Breast epithelium (tissue), 4 donors: ENCODE results near the gene LRRC38. TPM values are rescaled to one million over a fixed set of nuclear protein-coding genes. Genes with fewer than 3 reads are reported as not detected.
A peak's percentile ranks its signal among the peaks of the same experiment; 100 is the strongest.
"Not testable (repeated sequence)": the region's sequence is repeated elsewhere in the genome, so short reads cannot be mapped to it uniquely, and the experiment has no call there.

Source experiments
- DNase-seq, 2 donors: peaks; one replicate each; pipeline ENCODE4 v3.0.0-alpha.2; 2019; ENCODE audit warnings: low spot score in 2 of 2
- H3K27ac ChIP-seq, 2 donors: fragments of 200-600 bp; sonication (generic) in 1 of 2; one replicate each; pipeline ENCODE4 v1.5.1; 2016 to 2019; ENCODE audit warnings: mild to moderate bottlenecking in 1 of 2
- H3K27me3 ChIP-seq, 2 donors: fragments of 200-600 bp; sonication (generic) in 1 of 2; one replicate each; pipeline versions ENCODE4 v1.5.1 to v1.6.0; 2017 to 2019; ENCODE audit warnings: control low read depth in 1 of 2, mild to moderate bottlenecking in 1 of 2
- H3K36me3 ChIP-seq: fragments of 200-600 bp; one replicate; pipeline ENCODE4 v1.5.1; 2019
- H3K4me1 ChIP-seq, 2 donors: fragments of 200-600 bp; sonication (generic); one replicate each; pipeline ENCODE4 v1.5.1; 2016 to 2019; ENCODE audit warnings: control low read depth in 1 of 2
- H3K4me3 ChIP-seq, 3 donors: fragments of 200-600 bp; sonication (generic); 1 replicate in 2 of 3; 2 replicates in 1 of 3; pipeline ENCODE4 v1.5.1; 2016 to 2019; ENCODE audit warnings: mild to moderate bottlenecking in 3 of 3, moderate library complexity in 2 of 3
- H3K9me3 ChIP-seq, 2 donors: fragments of 200-600 bp; sonication (generic) in 1 of 2; one replicate each; pipeline ENCODE4 v1.5.1; 2016 to 2019; ENCODE audit warnings: control low read depth in 1 of 2
- CTCF ChIP-seq, 3 donors: fragments of 450-650 bp; IDR thresholded peaks; one replicate each; pipeline ENCODE4 v1.5.1; 2016 to 2017; ENCODE audit warnings: antibody characterized with exemption in 3 of 3, mild to moderate bottlenecking in 3 of 3, moderate library complexity in 3 of 3
- POLR2A ChIP-seq: fragments of 450-650 bp; IDR thresholded peaks from one replicate; pipeline ENCODE4 v1.6.1; 2016; ENCODE audit warnings: antibody characterized with exemption, mild to moderate bottlenecking, moderate library complexity
- POLR2AphosphoS5 ChIP-seq, 3 donors: sonication (generic); formaldehyde crosslinking; IDR thresholded peaks; one replicate each; pipeline ENCODE4 v1.6.1; 2017; ENCODE audit warnings: antibody characterized with exemption in 3 of 3
- intact Hi-C: fragments of 100-400 bp; cut with DNase I; formaldehyde crosslinking; loops from one replicate; pipeline ENCODE4 v1.15.1; 2023; ENCODE audit warnings: low total_unique reads
- total RNA-seq, 3 donors: library from RNA; depleted of rRNA; stranded (reverse); fragments of >200 nt; gene quantifications; one replicate each; pipeline ENCODE4 v1.1.0, GENCODE V29; 2016

LRRC38 gene
- total RNA-seq, result under 1 TPM in 1 of 3 donors, not detected in 2; 0.15 TPM

GRCh38 chr1:13513895-13514546, at the start of gene LRRC38:
LRRC38 (minus strand) TSS chr1:13514003; CDS start chr1:13513593, 410 bp downstream.
- TF ChIP-seq POLR2A, result no peak
- TF ChIP-seq POLR2AphosphoS5 (IDR thresholded peaks at IDR 0.05), result no peak
- TF ChIP-seq CTCF (IDR thresholded peaks at IDR 0.05), result no peak
- Histone ChIP-seq H3K4me3 (peak within 1 kb of the TSS in 2 of 3 donors; percentile 33 to 53), H3K4me1 (no peaks in the 10 kb centered on the region), H3K27me3 (peaks cover 0 to 57% of the 10 kb centered on the region in 2 donors), H3K9me3 (no peaks in the 10 kb centered on the region), H3K36me3 (no peaks in the 10 kb centered on the region), H3K27ac (no peak within 1 kb of the TSS)
- intact Hi-C loops, result no loop called here
- no peak for DNase-seq

GRCh38 chr1:13562981-13563380, 49.2 kb upstream of the LRRC38 start:
- H3K27me3 ChIP-seq, DNase-seq, H3K4me3 ChIP-seq, H3K4me1 ChIP-seq, H3K9me3 ChIP-seq, H3K27ac ChIP-seq, H3K36me3 ChIP-seq, intact Hi-C loops: not testable (repeated sequence)

GRCh38 chr1:13560541-13560940, 46.7 kb upstream of the LRRC38 start:
- intact Hi-C loops, result no loop called here
- Histone ChIP-seq H3K36me3 (no peaks in the 10 kb centered on the region), H3K4me3 (no peak overlapping the region), H3K27ac (no peak overlapping the region), H3K27me3 (no peaks in the 10 kb centered on the region), H3K9me3 (peaks cover 0 to 7% of the 10 kb centered on the region in 2 donors), H3K4me1 (no peaks in the 10 kb centered on the region)
- DNase-seq, result no peak
- TF ChIP-seq CTCF (IDR thresholded peaks at IDR 0.05) (no peak), POLR2AphosphoS5 (IDR thresholded peaks at IDR 0.05) (no peak), POLR2A (no peak)

GRCh38 chr1:13556224-13556764, 42.5 kb upstream of the LRRC38 start:
- Histone ChIP-seq H3K36me3 (no peaks in the 10 kb centered on the region), H3K9me3 (peaks cover 0 to 7% of the 10 kb centered on the region in 2 donors), H3K4me3 (no peak overlapping the region), H3K4me1 (no peaks in the 10 kb centered on the region), H3K27ac (no peak overlapping the region), H3K27me3 (no peaks in the 10 kb centered on the region)
- DNase-seq, result no peak
- TF ChIP-seq POLR2AphosphoS5 (IDR thresholded peaks at IDR 0.05) (no peak), POLR2A (no peak), CTCF (IDR thresholded peaks at IDR 0.05) (no peak)
- intact Hi-C loops, result no loop called here

- Histone ChIP-seq H3K4me1 (no peaks in the 10 kb centered on the region), H3K27ac (no peak overlapping the region), H3K27me3 (no peaks in the 10 kb centered on the region), H3K4me3 (no peak overlapping the region), H3K36me3 (no peaks in the 10 kb centered on the region), H3K9me3 (peaks cover 0 to 7% of the 10 kb centered on the region in 2 donors)
- no peak for DNase-seq
- TF ChIP-seq POLR2AphosphoS5 (IDR thresholded peaks at IDR 0.05) (no peak), POLR2A (no peak), CTCF (IDR thresholded peaks at IDR 0.05) (no peak)
- intact Hi-C loops, result no loop called here
Measured at GRCh38 chr1:13554798-13555197, 41.0 kb upstream of the LRRC38 start.
